Measurements from ENCODE around the gene MRGPRD.
"Not testable (repeated sequence)": the region's sequence is repeated elsewhere in the genome, so short reads cannot be mapped to it uniquely, and the experiment has no call there.

MRGPRD gene

GRCh38 chr11:69002110-69002569 lies 21.4 kb upstream of the MRGPRD start:
- Histone ChIP-seq H3K9ac (ENCODE audit: low read depth, low read length) (no peak overlapping the region), H3K4me1 (ENCODE audit: insufficient read depth, low read length) (0 out of 2 replicates have a peak, but pooled peaks cover 8% of the 10 kb centered on the region), H3K9me3 (ENCODE audit: control insufficient read depth, insufficient read depth, low read length) (no peaks in the 10 kb centered on the region), H3K36me3 (ENCODE audit: insufficient read depth, low read length) (0 out of 2 replicates have a peak, but pooled peaks cover 4% of the 10 kb centered on the region)

- Histone ChIP-seq H3K36me3 (ENCODE audit: insufficient read depth, low read length) (0 out of 2 replicates have a peak, but pooled peaks cover 4% of the 10 kb centered on the region), H3K4me1 (ENCODE audit: insufficient read depth, low read length) (0 out of 2 replicates have a peak, but pooled peaks cover 8% of the 10 kb centered on the region), H3K9ac (ENCODE audit: low read depth, low read length) (no peak overlapping the region), H3K9me3 (ENCODE audit: control insufficient read depth, insufficient read depth, low read length) (no peaks in the 10 kb centered on the region)
Observed at GRCh38 chr11:69001243-69002081, 20.7 kb upstream of the MRGPRD start.

- H3K36me3 ChIP-seq (ENCODE audit: insufficient read depth, low read length): 0 out of 2 replicates have a peak, but pooled peaks cover 4% of the 10 kb centered on the region
- no peak overlapping the region for H3K9ac ChIP-seq (ENCODE audit: low read depth, low read length)
- H3K4me1 ChIP-seq (ENCODE audit: insufficient read depth, low read length): 0 out of 2 replicates have a peak, but pooled peaks cover 8% of the 10 kb centered on the region
- no peaks in the 10 kb centered on the region for H3K9me3 ChIP-seq (ENCODE audit: control insufficient read depth, insufficient read depth, low read length)
Observed at GRCh38 chr11:69000831-69001242, 20.1 kb upstream of the MRGPRD start.

GRCh38 chr11:69000391-69000790 lies 19.6 kb upstream of the MRGPRD start:
- H3K9me3 ChIP-seq (ENCODE audit: control insufficient read depth, insufficient read depth, low read length): no peaks in the 10 kb centered on the region
- H3K4me1 ChIP-seq (ENCODE audit: insufficient read depth, low read length): 0 out of 2 replicates have a peak, but pooled peaks cover 8% of the 10 kb centered on the region
- no peak overlapping the region for H3K9ac ChIP-seq (ENCODE audit: low read depth, low read length)
- 0 out of 2 replicates have a peak, but pooled peaks cover 3% of the 10 kb centered on the region for H3K36me3 ChIP-seq (ENCODE audit: insufficient read depth, low read length)

GRCh38 chr11:68999748-69000355 lies 19.1 kb upstream of the MRGPRD start:
- not testable (repeated sequence) for H3K9ac ChIP-seq (ENCODE audit: low read depth, low read length); H3K4me1 ChIP-seq (ENCODE audit: insufficient read depth, low read length); H3K36me3 ChIP-seq (ENCODE audit: insufficient read depth, low read length); H3K9me3 ChIP-seq (ENCODE audit: control insufficient read depth, insufficient read depth, low read length)

GRCh38 chr11:68999093-68999747 lies 18.4 kb upstream of the MRGPRD start:
- Histone ChIP-seq H3K4me1 (ENCODE audit: insufficient read depth, low read length) (0 out of 2 replicates have a peak, but pooled peaks cover 8% of the 10 kb centered on the region), H3K9me3 (ENCODE audit: control insufficient read depth, insufficient read depth, low read length) (no peaks in the 10 kb centered on the region), H3K9ac (ENCODE audit: low read depth, low read length) (no peak overlapping the region), H3K36me3 (ENCODE audit: insufficient read depth, low read length) (0 out of 2 replicates have a peak, but pooled peaks cover under 1% of the 10 kb centered on the region)

- 0 out of 2 replicates have a peak, but pooled peaks cover 8% of the 10 kb centered on the region for H3K4me1 ChIP-seq (ENCODE audit: insufficient read depth, low read length)
- H3K9me3 ChIP-seq (ENCODE audit: control insufficient read depth, insufficient read depth, low read length): no peaks in the 10 kb centered on the region
- H3K36me3 ChIP-seq (ENCODE audit: insufficient read depth, low read length): no peaks in the 10 kb centered on the region
- no peak overlapping the region for H3K9ac ChIP-seq (ENCODE audit: low read depth, low read length)
Observed at GRCh38 chr11:68998390-68998911, 17.7 kb upstream of the MRGPRD start.

GRCh38 chr11:68997995-68998348 lies 17.2 kb upstream of the MRGPRD start:
- no peaks in the 10 kb centered on the region for H3K36me3 ChIP-seq (ENCODE audit: insufficient read depth, low read length)

GRCh38 chr11:68997124-68997994 lies 16.6 kb upstream of the MRGPRD start:
- 0 out of 2 replicates have a peak, but pooled peaks cover 8% of the 10 kb centered on the region for H3K4me1 ChIP-seq (ENCODE audit: insufficient read depth, low read length)
- H3K9me3 ChIP-seq (ENCODE audit: control insufficient read depth, insufficient read depth, low read length): no peaks in the 10 kb centered on the region
- H3K36me3 ChIP-seq (ENCODE audit: insufficient read depth, low read length): no peaks in the 10 kb centered on the region
- H3K9ac ChIP-seq (ENCODE audit: low read depth, low read length): no peak overlapping the region

More at GRCh38 chr11:68997995-68998348, 17.2 kb upstream of the MRGPRD start:
- H3K4me1 ChIP-seq (ENCODE audit: insufficient read depth, low read length): 0 out of 2 replicates have a peak, but pooled peaks cover 8% of the 10 kb centered on the region
- H3K9ac ChIP-seq (ENCODE audit: low read depth, low read length): no peak overlapping the region
- H3K9me3 ChIP-seq (ENCODE audit: control insufficient read depth, insufficient read depth, low read length): no peaks in the 10 kb centered on the region

- no peaks in the 10 kb centered on the region for H3K9me3 ChIP-seq (ENCODE audit: control insufficient read depth, insufficient read depth, low read length)
- 0 out of 2 replicates have a peak, but pooled peaks cover 8% of the 10 kb centered on the region for H3K4me1 ChIP-seq (ENCODE audit: insufficient read depth, low read length)
- no peaks in the 10 kb centered on the region for H3K36me3 ChIP-seq (ENCODE audit: insufficient read depth, low read length)
- H3K9ac ChIP-seq (ENCODE audit: low read depth, low read length): no peak overlapping the region
Observed at GRCh38 chr11:68996376-68997123, 15.8 kb upstream of the MRGPRD start.

GRCh38 chr11:68994894-68995285 lies 14.1 kb upstream of the MRGPRD start:
- no peaks in the 10 kb centered on the region for H3K9me3 ChIP-seq (ENCODE audit: control insufficient read depth, insufficient read depth, low read length)
- H3K9ac ChIP-seq (ENCODE audit: low read depth, low read length): no peak overlapping the region
- H3K36me3 ChIP-seq (ENCODE audit: insufficient read depth, low read length): no peaks in the 10 kb centered on the region
- H3K4me1 ChIP-seq (ENCODE audit: insufficient read depth, low read length): 0 out of 2 replicates have a peak, but pooled peaks cover 8% of the 10 kb centered on the region

- H3K9ac ChIP-seq (ENCODE audit: low read depth, low read length): no peak overlapping the region
- no peaks in the 10 kb centered on the region for H3K9me3 ChIP-seq (ENCODE audit: control insufficient read depth, insufficient read depth, low read length)
- no peaks in the 10 kb centered on the region for H3K36me3 ChIP-seq (ENCODE audit: insufficient read depth, low read length)
- H3K4me1 ChIP-seq (ENCODE audit: insufficient read depth, low read length): 0 out of 2 replicates have a peak, but pooled peaks cover 8% of the 10 kb centered on the region
Observed at GRCh38 chr11:68994161-68994893, 13.5 kb upstream of the MRGPRD start.
